GM12892 (cell line): ENCODE data around the gene NCKIPSD.

Experiments used
- POLR2A ChIP-seq: IDR thresholded peaks from 2 replicates; pipeline ENCODE4 v1.6.1; 2011; ENCODE audit warnings: low read depth, low read length, control low read depth
- POLR2AphosphoS5 ChIP-seq: IDR thresholded peaks from 2 replicates; pipeline ENCODE4 v1.6.1; 2011; ENCODE audit warnings: low read depth, low read length, control low read depth
- TAF1 ChIP-seq: IDR thresholded peaks from 2 replicates; pipeline ENCODE4 v1.6.1; 2011; ENCODE audit warnings: low read depth, mild to moderate bottlenecking, control low read depth, low read length, borderline replicate concordance

GRCh38 chr3:48635222-48636021, 50.3 kb downstream of the NCKIPSD start, which contains the start of gene SLC26A6:
- TF ChIP-seq POLR2A (peak; percentile 34; the same call in 1 of the 2 replicates), POLR2AphosphoS5 (0 out of 2 replicates have a peak, but pooled peaks have one; percentile 30), TAF1 (no peak)
